Measurements from ENCODE around the gene SPEM2.

The SPEM2 gene

GRCh38 chr17:7408863-7409262, 16.6 kb upstream of the SPEM2 start:
- no peaks in the 10 kb centered on the region; the same call in none of the 2 replicates for H3K27me3 ChIP-seq (replicated peaks; ENCODE audit: control insufficient read depth, insufficient read depth, low read length)
- TF ChIP-seq CTCF (IDR thresholded peaks at IDR 0.05; ENCODE audit: insufficient read depth, low read length, poor library complexity, severe bottlenecking) = no peak
- no peaks in the 10 kb centered on the region for H3K36me3 ChIP-seq (ENCODE audit: control insufficient read depth, insufficient read depth, low read length)
- no peak overlapping the region for H3K4me3 ChIP-seq (replicated peaks; ENCODE audit: low read depth, low read length)
- DNase-seq (ENCODE audit: extremely low read depth, insufficient read length) = no peak

GRCh38 chr17:7409716-7410115, 15.7 kb upstream of the SPEM2 start:
- Histone ChIP-seq H3K27me3 (replicated peaks; ENCODE audit: control insufficient read depth, insufficient read depth, low read length) (no peaks in the 10 kb centered on the region; the same call in none of the 2 replicates), H3K36me3 (ENCODE audit: control insufficient read depth, insufficient read depth, low read length) (no peaks in the 10 kb centered on the region), H3K4me3 (replicated peaks; ENCODE audit: low read depth, low read length) (no peak overlapping the region)
- TF ChIP-seq CTCF (IDR thresholded peaks at IDR 0.05; ENCODE audit: insufficient read depth, low read length, poor library complexity, severe bottlenecking) = no peak
- no peak for DNase-seq (ENCODE audit: extremely low read depth, insufficient read length)

DNA sequence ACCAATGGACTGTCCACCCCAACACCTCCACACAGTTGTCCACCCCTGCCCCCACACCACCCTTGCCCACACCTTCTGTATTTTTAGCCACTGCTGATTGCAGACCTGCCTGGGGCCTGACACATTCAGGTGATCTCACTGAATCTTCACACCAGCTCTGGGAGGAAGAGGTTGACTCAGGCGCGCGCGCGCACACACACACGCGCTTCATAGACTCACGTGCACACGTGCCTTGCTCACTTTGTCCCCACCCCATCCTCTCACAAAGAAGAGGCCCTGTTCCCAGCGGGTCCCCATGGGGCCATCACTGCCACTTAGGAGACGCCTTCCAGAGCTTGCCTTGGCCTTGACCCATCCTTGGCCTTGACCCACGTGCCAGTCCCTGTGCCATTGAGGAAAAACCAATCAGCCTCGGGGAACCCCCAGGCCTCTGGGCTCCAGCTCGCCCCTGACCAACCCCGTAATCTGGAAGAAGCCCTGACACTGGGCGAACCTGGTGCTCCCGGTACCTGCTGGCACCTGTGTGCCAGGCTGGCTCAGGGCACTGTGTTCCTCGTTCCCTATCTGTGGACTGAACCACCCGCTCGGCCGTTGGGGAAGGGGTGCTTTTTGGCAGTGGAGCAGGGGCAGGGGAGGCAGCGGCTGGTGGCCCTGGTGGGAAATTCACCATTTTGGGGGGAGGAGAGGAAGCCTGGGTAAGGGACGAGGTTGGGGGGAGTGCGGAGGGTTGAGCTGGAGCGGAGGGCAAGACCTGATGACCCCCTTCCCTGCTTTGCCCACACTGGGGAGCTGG, 14.6 kb upstream of the SPEM2 start:
- DNase-seq (ENCODE audit: extremely low read depth, insufficient read length) = no peak
- peaks cover 2% of the 10 kb centered on the region for H3K27me3 ChIP-seq (replicated peaks; ENCODE audit: control insufficient read depth, insufficient read depth, low read length)
- no peaks in the 10 kb centered on the region for H3K36me3 ChIP-seq (ENCODE audit: control insufficient read depth, insufficient read depth, low read length)
- TF ChIP-seq CTCF (IDR thresholded peaks at IDR 0.05; ENCODE audit: insufficient read depth, low read length, poor library complexity, severe bottlenecking) = no peak
- no peak overlapping the region for H3K4me3 ChIP-seq (replicated peaks; ENCODE audit: low read depth, low read length)

DNA sequence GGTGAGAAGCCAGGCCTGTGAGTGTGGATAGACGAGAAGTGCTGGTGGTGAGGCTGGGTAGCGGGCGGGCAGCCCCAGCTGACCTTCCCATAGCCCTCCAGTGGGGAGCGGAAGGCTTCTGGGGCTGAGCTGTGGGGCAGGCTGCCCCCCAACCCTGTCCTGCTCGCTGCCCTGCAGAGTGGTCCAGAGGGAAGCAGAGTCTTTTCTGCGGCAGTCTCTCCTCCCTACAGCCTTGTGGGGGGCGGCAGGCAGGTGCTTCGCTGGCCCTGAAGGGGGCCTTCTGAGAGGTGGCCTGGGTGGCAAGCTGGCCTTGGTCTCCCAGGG, 14.0 kb upstream of the SPEM2 start:
- Histone ChIP-seq H3K36me3 (ENCODE audit: control insufficient read depth, insufficient read depth, low read length) (no peaks in the 10 kb centered on the region), H3K27me3 (replicated peaks; ENCODE audit: control insufficient read depth, insufficient read depth, low read length) (peaks cover 2% of the 10 kb centered on the region), H3K4me3 (replicated peaks; ENCODE audit: low read depth, low read length) (no peak overlapping the region)
- TF ChIP-seq CTCF (IDR thresholded peaks at IDR 0.05; ENCODE audit: insufficient read depth, low read length, poor library complexity, severe bottlenecking) = no peak
- DNase-seq (ENCODE audit: extremely low read depth, insufficient read length) = no peak

GRCh38 chr17:7413346-7413985, 11.9 kb upstream of the SPEM2 start:
- no peak for DNase-seq (ENCODE audit: extremely low read depth, insufficient read length)
- TF ChIP-seq CTCF (IDR thresholded peaks at IDR 0.05; ENCODE audit: insufficient read depth, low read length, poor library complexity, severe bottlenecking) = no peak
- Histone ChIP-seq H3K36me3 (ENCODE audit: control insufficient read depth, insufficient read depth, low read length) (no peaks in the 10 kb centered on the region), H3K4me3 (replicated peaks; ENCODE audit: low read depth, low read length) (no peak overlapping the region), H3K27me3 (replicated peaks; ENCODE audit: control insufficient read depth, insufficient read depth, low read length) (peaks cover 2% of the 10 kb centered on the region)
